H9 (cell line): ENCODE measurements around the gene MTHFD1. TPM values are rescaled to one million over a fixed set of nuclear protein-coding genes. Genes with fewer than 3 reads are reported as not detected.

Experiments
- DNase-seq: peaks from one replicate; pipeline ENCODE4 v3.0.0-alpha.2; 2017
- H2AFZ ChIP-seq: one replicate; pipeline ENCODE4 v1.6.1; 2013; ENCODE audit warnings: mild to moderate bottlenecking, low read length, control low read depth, moderate library complexity
- H2AK5ac ChIP-seq: 2 replicates; pipeline ENCODE4 v1.6.1; 2013; ENCODE audit warnings: low read length, control low read depth, mixed read lengths; ENCODE audit not compliant: insufficient read length
- H2BK120ac ChIP-seq: one replicate; pipeline ENCODE4 v1.6.1; 2013; ENCODE audit warnings: low read depth, mild to moderate bottlenecking, low read length, control low read depth, inconsistent platforms; ENCODE audit not compliant: poor library complexity, severe bottlenecking
- H2BK12ac ChIP-seq: 2 replicates; pipeline ENCODE4 v1.6.1; 2013; ENCODE audit warnings: low read length, control low read depth, mixed read lengths, low read depth; ENCODE audit not compliant: insufficient read length
- H2BK15ac ChIP-seq: 2 replicates; pipeline ENCODE4 v1.6.1; 2013; ENCODE audit warnings: low read depth, low read length, control low read depth
- H2BK20ac ChIP-seq: one replicate; pipeline ENCODE4 v1.6.1; 2013; ENCODE audit warnings: low read depth, mild to moderate bottlenecking, low read length, control low read depth, inconsistent platforms; ENCODE audit not compliant: poor library complexity, severe bottlenecking
- H2BK5ac ChIP-seq: 2 replicates; pipeline ENCODE4 v1.6.1; 2013; ENCODE audit warnings: low read length, control low read depth, mixed read lengths; ENCODE audit not compliant: insufficient read length
- H3K14ac ChIP-seq: 2 replicates; pipeline ENCODE4 v1.6.1; 2013; ENCODE audit warnings: low read length, control low read depth; ENCODE audit not compliant: insufficient read depth
- H3K18ac ChIP-seq: 2 replicates; pipeline ENCODE4 v1.6.1; 2013; ENCODE audit warnings: low read depth, mild to moderate bottlenecking, mixed read lengths, low read length, control low read depth; ENCODE audit not compliant: insufficient read length
- H3K23ac ChIP-seq: 2 replicates; pipeline ENCODE4 v1.6.1; 2013; ENCODE audit warnings: low read length, control low read depth, mixed read lengths, low read depth; ENCODE audit not compliant: insufficient read length
- H3K23me2 ChIP-seq: 2 replicates; pipeline ENCODE4 v1.6.1; 2013; ENCODE audit warnings: low read depth, mild to moderate bottlenecking, mixed read lengths, low read length, control low read depth; ENCODE audit not compliant: insufficient read length, poor library complexity, severe bottlenecking
- H3K27ac ChIP-seq: 2 replicates; pipeline ENCODE4 v1.5.1; 2013; ENCODE audit warnings: low read length, control low read depth, mixed read lengths, low read depth; ENCODE audit not compliant: insufficient read length
- H3K27me3 ChIP-seq: 2 replicates; pipeline ENCODE4 v1.6.1; 2013; ENCODE audit warnings: low read length, control low read depth, inconsistent platforms; ENCODE audit not compliant: insufficient read depth
- H3K4ac ChIP-seq: 2 replicates; pipeline ENCODE4 v1.6.1; 2013; ENCODE audit warnings: low read depth, mild to moderate bottlenecking, control low read depth, inconsistent platforms, low read length, moderate library complexity
- H3K4me1 ChIP-seq: 2 replicates; pipeline ENCODE4 v1.6.1; 2013; ENCODE audit warnings: low read length, control low read depth, inconsistent platforms; ENCODE audit not compliant: insufficient read depth
- H3K4me2 ChIP-seq: 2 replicates; pipeline ENCODE4 v1.6.1; 2013; ENCODE audit warnings: low read length, control low read depth, mixed read lengths; ENCODE audit not compliant: insufficient read length, insufficient read depth
- H3K56ac ChIP-seq: 2 replicates; pipeline ENCODE4 v1.6.1; 2013; ENCODE audit warnings: low read depth, mild to moderate bottlenecking, mixed read lengths, low read length, control low read depth; ENCODE audit not compliant: insufficient read length
- H3K79me1 ChIP-seq: 2 replicates; pipeline ENCODE4 v1.6.1; 2013; ENCODE audit warnings: low read depth, mild to moderate bottlenecking, moderate library complexity, low read length, control low read depth, inconsistent platforms; ENCODE audit not compliant: insufficient read depth, poor library complexity, severe bottlenecking
- H3K79me2 ChIP-seq: 2 replicates; pipeline ENCODE4 v1.6.1; 2013; ENCODE audit warnings: low read length, control low read depth, inconsistent platforms; ENCODE audit not compliant: insufficient read depth
- H3K9ac ChIP-seq: 2 replicates; pipeline ENCODE4 v1.6.1; 2013; ENCODE audit warnings: low read length, control low read depth, mixed read lengths; ENCODE audit not compliant: insufficient read length; ENCODE audit errors: extremely low read depth
- H3K9me3 ChIP-seq: one replicate; pipeline ENCODE4 v1.6.1; 2013; ENCODE audit warnings: low read depth, low read length, inconsistent platforms; ENCODE audit not compliant: control insufficient read depth
- H3T11ph ChIP-seq: one replicate; pipeline ENCODE4 v1.6.1; 2013; ENCODE audit warnings: mild to moderate bottlenecking, low read length, control low read depth, inconsistent platforms
- H4K20me1 ChIP-seq: one replicate; pipeline ENCODE4 v1.6.1; 2013; ENCODE audit not compliant: control insufficient read depth, insufficient read length, insufficient read depth
- H4K5ac ChIP-seq: 2 replicates; pipeline ENCODE4 v1.6.1; 2013; ENCODE audit warnings: low read depth, mild to moderate bottlenecking, mixed read lengths, low read length, control low read depth; ENCODE audit not compliant: insufficient read length
- H4K8ac ChIP-seq: replicated peaks from 2 replicates; pipeline ENCODE4 v1.6.1; 2013; ENCODE audit warnings: low read length, control low read depth, mixed read lengths, low read depth; ENCODE audit not compliant: insufficient read length
- H4K91ac ChIP-seq: 2 replicates; pipeline ENCODE4 v1.6.1; 2013; ENCODE audit warnings: low read depth, mild to moderate bottlenecking, moderate library complexity, mixed read lengths, low read length, control low read depth; ENCODE audit not compliant: insufficient read length
- H3K27ac Mint-ChIP-seq, 3 experiments: 2 replicates in 2 of 3; 3 replicates in 1 of 3; pipeline ENCODE4 v1.8.0; 2020 to 2021; ENCODE audit warnings: mixed read lengths in 3 of 3, mild to moderate bottlenecking in 1 of 3, moderate library complexity in 1 of 3
- H3K27me3 Mint-ChIP-seq: 2 replicates; pipeline ENCODE4 v1.8.0; 2021; ENCODE audit warnings: low read depth, mild to moderate bottlenecking, moderate library complexity, mixed read lengths
- H3K36me3 Mint-ChIP-seq, 3 experiments: 2 replicates in 2 of 3; 3 replicates in 1 of 3; pipeline ENCODE4 v1.8.0; 2020 to 2021; ENCODE audit warnings: low read depth in 3 of 3, mixed read lengths in 3 of 3; ENCODE audit not compliant: insufficient read depth in 1 of 3
- H3K4me1 Mint-ChIP-seq, 2 experiments: 2 replicates each; pipeline ENCODE4 v1.8.0; 2020; ENCODE audit warnings: mixed read lengths in 2 of 2
- H3K4me3 Mint-ChIP-seq, 2 experiments: 2 replicates in 1 of 2; 3 replicates in 1 of 2; pipeline ENCODE4 v1.8.0; 2020 to 2021; ENCODE audit warnings: mild to moderate bottlenecking in 2 of 2, mixed read lengths in 2 of 2, moderate library complexity in 1 of 2
- H3K9me3 Mint-ChIP-seq, 2 experiments: 2 replicates in 1 of 2; 3 replicates in 1 of 2; pipeline ENCODE4 v1.8.0; 2020; ENCODE audit warnings: mild to moderate bottlenecking in 2 of 2, mixed read lengths in 2 of 2, moderate library complexity in 1 of 2
- WGBS: extraction: QIAGEN DNeasy Blood & Tissue Kit; methylation state at CpG from one replicate; pipeline ENCODE4 v1.1.7; 2013; ENCODE audit warnings: missing lambda C conversion rate, low lambda C conversion rate, mixed read lengths; ENCODE audit not compliant: insufficient read length; ENCODE audit errors: extremely low coverage; 5-methylcytosine and 5-hydroxymethylcytosine counted together
- total RNA-seq: library from RNA; stranded (reverse); gene quantifications from 2 replicates; pipeline ENCODE4 v1.2.1, GENCODE V29; 2021
- TF ChIP-seq, protein P1 (sequence below): fragments of 200-600 bp; sonication (generic); conservative IDR thresholded peaks from 3 replicates; pipeline ENCODE4 v1.8.0; 2021; ENCODE audit warnings: antibody characterized with exemption, mild to moderate bottlenecking

Gene MTHFD1
- total RNA-seq, 1 experiment from 2014 or later = 203 TPM

DNA sequence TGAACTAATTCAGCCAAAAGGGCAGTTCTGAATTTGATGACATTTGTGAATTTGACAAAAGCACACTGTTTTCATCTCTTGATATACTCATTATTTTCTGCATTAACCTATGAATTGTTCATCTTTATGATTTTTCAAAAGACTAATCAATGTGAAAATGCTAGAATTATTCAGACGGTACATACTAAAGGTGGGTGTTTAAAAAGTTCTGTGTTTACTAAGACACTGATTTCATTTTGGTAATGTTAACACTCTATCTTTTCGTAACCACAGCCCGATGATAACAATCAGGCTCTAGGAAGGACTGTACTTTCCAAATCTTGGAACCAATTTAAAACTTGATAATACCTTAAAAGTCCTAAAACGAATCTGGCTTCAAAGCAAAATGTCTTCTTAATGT is 86.5 kb downstream of the MTHFD1 start:
- Histone ChIP-seq H3K14ac (no peak overlapping the region), H2BK120ac (no peak overlapping the region), H4K5ac (no peak overlapping the region), H2BK20ac (no peak overlapping the region), H2BK5ac (no peak overlapping the region), H3K9ac (no peak overlapping the region), H3K9me3 (no peaks in the 10 kb centered on the region), H4K20me1 (no peaks in the 10 kb centered on the region), H3K4ac (no peak overlapping the region), H3K79me1 (no peaks in the 10 kb centered on the region), H2BK12ac (no peak overlapping the region), H3K27ac (no peak overlapping the region), H2AK5ac (no peak overlapping the region), H3K23me2 (no peaks in the 10 kb centered on the region), H3K56ac (no peak overlapping the region), H4K91ac (no peak overlapping the region), H3K18ac (no peak overlapping the region), H3K79me2 (no peaks in the 10 kb centered on the region), H3K4me2 (no peak overlapping the region), H2BK15ac (no peak overlapping the region), H3K27me3 (no peaks in the 10 kb centered on the region), H3T11ph (no peak overlapping the region), H3K23ac (no peak overlapping the region), H4K8ac (no peak overlapping the region), H3K4me1 (no peaks in the 10 kb centered on the region), H2AFZ (no peak overlapping the region)
- Mint-ChIP-seq H3K9me3 (no peaks in the 10 kb centered on the region), H3K27ac (no peak overlapping the region), H3K36me3 (no peaks in the 10 kb centered on the region; a peak in 2 of 7 replicates), H3K27me3 (no peaks in the 10 kb centered on the region), H3K4me1 (peaks cover 6 to 11% of the 10 kb centered on the region in 2 experiments), H3K4me3 (no peak overlapping the region)
- TF ChIP-seq, protein P1, sequence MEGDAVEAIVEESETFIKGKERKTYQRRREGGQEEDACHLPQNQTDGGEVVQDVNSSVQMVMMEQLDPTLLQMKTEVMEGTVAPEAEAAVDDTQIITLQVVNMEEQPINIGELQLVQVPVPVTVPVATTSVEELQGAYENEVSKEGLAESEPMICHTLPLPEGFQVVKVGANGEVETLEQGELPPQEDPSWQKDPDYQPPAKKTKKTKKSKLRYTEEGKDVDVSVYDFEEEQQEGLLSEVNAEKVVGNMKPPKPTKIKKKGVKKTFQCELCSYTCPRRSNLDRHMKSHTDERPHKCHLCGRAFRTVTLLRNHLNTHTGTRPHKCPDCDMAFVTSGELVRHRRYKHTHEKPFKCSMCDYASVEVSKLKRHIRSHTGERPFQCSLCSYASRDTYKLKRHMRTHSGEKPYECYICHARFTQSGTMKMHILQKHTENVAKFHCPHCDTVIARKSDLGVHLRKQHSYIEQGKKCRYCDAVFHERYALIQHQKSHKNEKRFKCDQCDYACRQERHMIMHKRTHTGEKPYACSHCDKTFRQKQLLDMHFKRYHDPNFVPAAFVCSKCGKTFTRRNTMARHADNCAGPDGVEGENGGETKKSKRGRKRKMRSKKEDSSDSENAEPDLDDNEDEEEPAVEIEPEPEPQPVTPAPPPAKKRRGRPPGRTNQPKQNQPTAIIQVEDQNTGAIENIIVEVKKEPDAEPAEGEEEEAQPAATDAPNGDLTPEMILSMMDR = no peak
- no peak for DNase-seq
- WGBS = no CpG with 5 or more reads among the region's 4 CpGs
